HG02678 (cell line): ENCODE measurements around the gene KLHL36.

Experiments used
- ATAC-seq: cut with Tn5 transposase; IDR thresholded peaks from one replicate; pipeline ENCODE4 v1.9.1; 2021; ENCODE audit warnings: mild to moderate bottlenecking, moderate library complexity; ENCODE audit not compliant: unreplicated experiment

Gene KLHL36

DNA sequence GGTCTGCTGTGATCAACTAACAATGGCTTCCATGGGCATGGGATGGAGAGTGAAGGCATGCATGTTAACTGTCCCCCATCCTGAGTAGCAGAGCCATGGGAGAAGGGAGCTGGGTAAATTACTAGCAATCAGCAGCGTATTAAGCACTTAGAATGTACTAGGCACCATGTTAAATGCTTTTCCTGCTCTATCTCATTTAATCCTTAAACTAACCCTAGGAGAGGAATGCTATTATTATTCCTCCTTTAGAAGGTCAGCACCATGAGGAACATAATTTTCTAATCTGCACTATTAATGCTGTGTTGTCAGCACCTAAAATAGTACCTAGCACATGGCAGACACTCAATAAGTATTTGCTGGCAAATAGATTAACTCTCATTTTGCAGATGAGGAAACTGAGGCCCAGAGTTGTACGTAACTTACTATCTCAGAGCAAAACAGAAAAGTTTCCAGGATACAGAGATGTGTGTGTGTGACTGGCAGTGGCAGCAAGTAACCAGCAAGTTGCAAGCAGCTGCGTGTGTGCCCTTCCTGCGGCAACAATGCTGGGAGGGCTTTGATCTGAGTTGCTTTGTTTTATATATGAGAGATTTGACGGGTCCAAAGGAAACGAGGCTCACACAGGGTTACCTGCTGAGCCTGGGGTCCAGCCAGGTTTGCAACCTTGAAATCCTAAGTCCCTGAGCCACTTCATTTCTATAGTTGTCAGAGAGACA is 6.5 kb upstream of the KLHL36 start:
- no peak for ATAC-seq

DNA sequence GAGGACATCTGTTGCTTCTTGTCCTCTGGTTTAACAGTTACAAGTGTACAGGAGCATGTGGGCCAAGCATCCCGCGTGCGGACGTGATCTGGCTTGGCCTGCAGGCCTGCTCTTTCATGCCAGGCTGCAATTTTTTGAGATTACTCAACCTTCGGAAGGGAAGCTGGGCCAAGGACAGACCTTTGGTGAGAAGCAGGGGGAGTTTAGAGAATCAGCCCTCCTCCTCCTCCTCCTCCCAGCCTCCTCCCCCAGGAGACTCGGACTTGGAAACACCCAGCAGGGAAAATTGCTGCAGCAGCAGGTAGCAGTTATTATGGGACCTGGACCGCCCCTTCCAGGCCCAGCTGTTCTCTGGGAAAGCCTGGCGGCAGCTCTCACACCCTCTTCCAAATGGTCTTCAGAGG is 5.1 kb upstream of the KLHL36 start:
- ATAC-seq = no peak

DNA sequence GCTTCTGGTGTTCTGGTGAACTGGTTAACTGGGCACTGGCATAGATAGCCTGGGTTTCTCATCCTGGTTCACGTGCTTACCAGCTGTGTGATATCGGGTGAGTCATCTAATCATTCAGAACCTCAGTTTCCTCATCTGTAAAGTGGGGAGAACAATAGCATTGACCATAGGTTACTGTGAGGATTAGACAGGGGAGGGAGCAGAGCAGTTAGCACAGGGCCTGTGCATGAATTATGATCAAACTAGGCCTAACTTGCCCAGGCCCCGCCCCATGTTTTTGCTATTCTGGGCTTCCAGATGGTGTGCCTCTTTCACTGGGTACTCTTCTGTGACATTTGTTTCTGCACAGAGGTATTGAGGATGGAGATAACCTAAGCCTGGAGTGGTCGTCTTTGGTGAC is 4.6 kb upstream of the KLHL36 start:
- no peak for ATAC-seq

DNA sequence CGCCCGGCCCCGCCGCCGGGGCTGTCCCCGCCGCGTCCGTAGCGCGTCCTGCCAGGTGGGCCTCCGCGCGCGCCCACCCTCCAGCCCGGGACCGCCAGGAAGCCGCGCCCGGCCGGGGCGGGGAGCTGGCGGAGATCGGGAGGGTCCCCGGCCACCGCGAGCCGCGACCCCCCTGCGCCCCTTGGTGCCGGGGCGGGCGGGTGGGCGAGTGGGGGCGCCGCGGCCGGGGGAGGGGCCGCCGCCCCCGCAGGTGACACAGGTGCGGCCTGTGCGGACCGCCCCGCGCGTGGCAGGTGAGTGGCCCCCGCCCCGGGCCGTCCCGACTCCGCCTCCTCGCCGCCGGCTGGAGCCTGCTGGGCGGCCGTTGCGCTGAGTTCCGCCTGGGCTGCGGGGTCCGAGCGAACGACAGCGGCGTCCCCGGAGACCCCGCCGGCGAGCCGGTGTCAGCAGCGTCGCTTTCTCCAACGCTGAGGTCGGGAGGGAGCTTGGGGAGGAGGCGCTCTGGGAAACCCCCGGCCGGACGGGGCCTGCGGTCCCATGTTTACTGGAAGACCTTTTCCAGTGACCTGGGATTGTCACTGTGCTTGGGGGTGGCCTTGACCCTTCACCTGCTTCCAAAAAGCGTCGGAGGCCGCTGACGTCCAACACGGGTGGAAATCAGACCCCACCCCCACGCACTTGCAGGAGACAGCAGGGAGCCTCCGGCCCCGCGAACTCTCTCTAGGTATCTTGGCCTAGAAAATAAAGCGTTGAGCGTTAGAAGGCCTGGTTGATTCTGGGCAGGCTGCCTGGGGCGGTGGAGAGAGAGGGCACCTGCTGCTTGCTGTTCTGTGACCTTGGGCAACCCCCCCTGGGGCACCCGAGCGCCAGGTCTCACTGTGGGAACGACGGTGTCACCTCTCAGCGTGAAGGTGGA is 542 bp downstream of the KLHL36 start:
- peak; percentile 70 for ATAC-seq

DNA sequence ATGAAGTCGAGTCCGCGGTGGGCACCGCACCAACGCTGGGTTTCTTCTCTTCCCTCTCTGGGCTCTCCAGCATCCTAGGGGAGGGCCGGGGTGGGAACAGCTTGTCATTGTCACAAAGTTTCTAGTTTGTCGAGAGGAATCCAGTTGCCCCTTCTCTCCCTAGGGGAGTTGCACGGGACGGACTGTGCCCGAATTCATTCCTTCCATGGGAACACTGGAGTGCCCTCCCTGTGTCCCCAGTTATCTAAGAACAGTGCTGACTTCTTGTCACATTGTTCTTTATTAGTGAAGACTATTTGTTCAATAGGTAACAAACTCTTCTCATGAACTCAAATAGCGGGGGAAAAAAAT is 1.2 kb downstream of the KLHL36 start:
- ATAC-seq = no peak

DNA sequence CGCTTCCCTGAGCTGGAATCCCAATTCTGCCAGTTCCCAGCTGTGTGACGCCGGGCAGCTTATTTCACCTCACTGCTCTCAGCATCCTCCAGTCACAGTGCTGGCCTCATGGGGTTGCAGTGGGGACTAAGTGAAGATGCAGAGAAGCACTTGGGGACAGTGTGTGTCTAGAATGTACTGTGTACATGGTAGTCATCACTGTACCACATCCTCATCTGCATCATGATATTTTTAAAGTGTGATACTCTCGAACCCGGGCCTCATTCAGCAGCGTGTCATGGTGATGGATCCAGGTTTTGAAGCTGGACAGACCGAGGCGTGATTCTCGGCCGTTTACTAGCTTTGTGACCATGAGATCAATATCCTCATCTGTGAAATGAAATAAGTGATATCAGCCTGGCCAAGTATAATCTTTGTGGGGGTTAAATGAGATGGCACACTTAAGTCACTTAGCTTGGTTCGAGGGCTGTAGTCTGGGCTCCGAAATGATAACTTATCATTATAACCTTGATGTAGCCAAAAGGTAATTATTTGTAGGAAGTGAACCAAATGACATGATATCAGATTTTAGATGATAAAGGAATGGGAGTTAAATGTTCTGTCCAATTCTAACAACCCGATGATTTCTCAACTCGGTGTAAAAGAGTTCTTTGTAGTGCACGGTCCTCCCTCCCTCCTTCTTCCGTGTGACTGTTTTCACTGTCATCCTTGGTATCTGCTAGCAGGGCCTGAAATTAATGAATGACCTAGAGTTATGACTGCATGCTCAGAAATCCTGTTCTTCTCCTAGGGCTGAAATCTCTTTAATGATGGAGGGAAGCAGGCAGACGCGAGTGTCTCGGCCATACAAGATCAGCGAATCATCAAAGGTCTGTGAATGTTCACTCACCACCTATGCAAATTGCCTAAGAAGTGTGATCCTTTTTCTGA is 2.0 kb downstream of the KLHL36 start:
- ATAC-seq = no peak

DNA sequence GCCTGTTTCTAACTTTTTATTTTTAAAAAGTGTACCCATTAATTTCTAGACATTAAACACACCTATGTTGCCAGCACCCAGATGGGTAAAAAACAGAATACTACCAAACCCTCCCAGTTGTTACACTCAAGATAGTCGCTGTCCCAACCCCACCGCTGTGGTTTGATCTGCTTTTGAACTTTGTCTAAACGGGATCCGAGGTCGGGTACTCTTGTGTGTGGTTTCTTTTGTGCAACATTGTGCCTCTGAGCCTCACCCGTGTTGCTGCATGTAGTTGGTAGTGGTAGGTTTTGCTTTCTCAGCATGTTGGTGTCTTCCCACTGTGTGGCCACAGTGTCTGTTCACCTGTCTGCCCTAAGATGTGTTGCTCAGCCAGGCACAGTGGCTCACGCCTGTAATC is 4.3 kb downstream of the KLHL36 start:
- no peak for ATAC-seq

DNA sequence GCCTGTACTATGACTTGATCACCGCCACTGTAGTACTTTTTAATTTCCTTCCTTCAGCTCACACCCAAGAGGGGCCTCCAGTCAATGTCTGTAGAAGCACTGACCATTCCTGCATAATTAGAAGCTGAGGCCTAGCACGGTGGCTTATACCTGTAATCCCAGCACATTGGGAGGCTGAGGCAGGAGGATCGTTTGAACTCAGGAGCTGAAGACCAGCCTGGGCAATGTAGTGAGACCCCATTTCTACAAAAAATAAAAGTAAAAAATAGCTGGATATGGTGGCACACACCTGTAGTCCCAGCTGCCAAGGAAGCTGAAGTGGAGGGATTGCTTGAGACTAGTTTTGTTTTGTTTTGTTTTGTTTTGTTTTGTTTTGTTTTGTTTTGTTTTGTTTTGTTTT is 5.9 kb downstream of the KLHL36 start:
- ATAC-seq = no peak

DNA sequence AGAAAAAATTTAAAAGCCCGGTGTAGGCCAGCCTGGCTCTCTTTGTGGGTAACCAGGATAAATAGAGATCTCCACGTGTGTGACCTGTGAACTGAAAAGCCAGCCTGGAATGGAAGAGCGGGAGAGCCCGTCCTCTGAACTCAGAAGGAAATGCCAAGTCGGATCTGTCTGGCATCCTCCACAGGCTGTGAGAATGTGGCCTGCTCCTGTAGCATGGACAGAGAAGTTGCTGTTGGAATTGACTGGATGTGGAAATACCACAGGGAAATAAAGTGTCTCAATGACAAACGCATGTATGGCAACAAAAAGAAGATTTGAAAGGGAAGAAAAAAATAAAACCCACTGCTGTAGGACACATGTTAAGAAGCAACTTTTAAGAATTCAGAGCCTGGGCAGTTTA is 6.7 kb downstream of the KLHL36 start:
- ATAC-seq = no peak

DNA sequence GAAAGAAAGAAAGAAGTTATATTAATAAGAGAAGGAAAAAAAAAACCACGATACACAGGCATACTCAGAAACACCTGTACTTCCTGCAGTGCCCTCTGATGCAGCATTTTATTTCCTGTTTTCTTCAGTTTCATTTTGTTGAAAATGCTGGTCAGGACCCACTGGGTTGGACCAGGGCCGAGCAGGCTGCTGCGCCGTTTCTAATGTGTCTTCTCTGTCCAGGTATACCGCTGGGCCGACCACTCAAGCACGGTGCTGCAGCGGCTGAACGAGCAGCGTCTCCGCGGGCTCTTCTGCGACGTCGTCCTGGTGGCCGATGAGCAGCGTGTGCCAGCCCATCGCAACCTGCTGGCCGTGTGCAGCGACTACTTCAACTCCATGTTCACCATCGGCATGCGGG is 8.3 kb downstream of the KLHL36 start:
- ATAC-seq = no peak

DNA sequence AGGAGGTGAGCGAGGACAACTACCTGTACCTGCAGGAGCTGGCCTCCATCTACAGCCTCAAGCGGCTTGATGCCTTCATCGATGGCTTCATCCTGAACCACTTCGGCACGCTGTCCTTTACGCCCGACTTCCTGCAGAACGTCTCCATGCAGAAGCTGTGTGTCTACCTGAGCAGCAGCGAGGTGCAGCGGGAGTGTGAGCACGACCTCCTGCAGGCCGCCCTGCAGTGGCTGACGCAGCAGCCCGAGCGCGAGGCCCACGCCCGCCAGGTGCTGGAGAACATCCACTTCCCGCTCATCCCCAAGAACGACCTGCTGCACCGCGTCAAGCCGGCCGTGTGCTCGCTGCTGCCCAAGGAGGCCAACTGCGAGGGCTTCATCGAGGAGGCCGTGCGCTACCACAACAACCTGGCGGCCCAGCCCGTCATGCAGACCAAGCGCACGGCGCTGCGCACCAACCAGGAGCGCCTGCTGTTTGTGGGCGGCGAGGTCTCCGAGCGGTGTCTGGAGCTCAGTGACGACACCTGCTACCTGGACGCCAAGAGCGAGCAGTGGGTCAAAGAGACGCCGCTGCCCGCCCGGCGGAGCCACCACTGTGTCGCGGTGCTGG is 9.0 kb downstream of the KLHL36 start:
- ATAC-seq = no peak

DNA sequence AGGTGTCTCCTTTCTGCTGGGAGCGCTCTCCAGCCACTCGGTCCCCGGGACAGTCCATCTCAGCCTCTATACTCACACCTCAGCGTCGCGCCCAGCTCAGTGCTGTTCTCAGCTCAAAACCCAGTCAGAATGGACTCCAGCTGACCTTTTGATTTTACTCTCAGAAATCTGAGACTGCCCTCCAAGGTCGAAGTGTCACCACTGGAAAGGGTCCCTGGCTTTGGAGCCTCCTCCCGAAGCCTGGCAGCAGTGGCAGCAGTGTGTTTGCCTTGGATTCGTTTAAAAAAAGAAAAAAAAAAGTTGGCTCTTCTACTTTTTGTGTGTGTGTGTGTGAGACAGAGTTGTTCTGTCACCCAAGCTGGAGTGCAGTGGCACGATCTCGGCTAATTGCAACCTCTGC is 10.4 kb downstream of the KLHL36 start:
- ATAC-seq = no peak

DNA sequence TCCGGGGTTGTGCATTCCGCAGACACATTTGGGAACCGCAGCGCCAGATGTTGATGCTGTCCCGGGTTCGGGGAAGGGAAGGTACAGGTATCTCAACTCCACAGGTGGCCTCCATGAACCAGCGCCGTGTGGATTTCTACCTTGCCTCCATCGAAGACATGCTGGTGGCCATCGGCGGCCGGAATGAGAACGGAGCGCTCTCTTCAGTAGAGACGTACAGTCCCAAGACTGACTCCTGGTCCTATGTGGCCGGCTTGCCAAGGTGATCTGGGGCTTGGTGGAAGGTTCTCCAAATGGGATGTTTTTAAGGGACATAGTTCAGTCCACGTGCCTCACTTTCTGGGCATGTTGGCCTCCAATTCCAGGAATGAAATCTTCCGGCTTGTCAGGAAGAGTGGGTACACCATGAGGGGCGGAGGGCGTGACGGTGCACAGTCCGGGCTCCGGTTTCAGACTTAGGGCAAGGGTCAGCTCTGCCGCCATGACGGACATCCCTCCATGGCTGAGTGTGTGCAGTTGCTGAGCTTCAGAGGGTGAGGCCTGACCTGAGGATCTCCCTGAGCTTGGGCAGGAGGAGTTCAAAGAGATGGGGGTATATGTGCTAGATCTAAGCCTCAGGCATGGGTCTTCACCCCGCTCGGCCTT is 11.5 kb downstream of the KLHL36 start:
- no peak for ATAC-seq

DNA sequence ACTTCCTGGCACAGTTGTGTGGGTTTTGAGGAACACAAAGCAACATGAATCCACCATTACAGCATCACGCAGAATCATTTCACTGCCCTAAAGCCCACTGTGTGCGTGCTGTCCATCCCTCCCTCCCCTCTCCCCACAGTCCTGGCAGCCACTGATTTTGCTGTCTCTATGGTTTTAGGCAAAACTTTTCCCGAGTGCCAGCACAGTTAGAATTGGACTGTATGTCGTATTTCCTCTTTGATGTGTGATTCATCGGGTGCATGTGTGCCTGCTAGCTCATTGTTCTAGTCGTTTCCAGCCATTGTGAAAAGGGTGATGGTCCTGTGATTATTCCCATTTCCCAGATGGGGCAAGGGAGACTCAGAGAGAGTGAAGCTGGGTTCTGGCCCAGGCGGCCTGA is 12.7 kb downstream of the KLHL36 start:
- no peak for ATAC-seq

DNA sequence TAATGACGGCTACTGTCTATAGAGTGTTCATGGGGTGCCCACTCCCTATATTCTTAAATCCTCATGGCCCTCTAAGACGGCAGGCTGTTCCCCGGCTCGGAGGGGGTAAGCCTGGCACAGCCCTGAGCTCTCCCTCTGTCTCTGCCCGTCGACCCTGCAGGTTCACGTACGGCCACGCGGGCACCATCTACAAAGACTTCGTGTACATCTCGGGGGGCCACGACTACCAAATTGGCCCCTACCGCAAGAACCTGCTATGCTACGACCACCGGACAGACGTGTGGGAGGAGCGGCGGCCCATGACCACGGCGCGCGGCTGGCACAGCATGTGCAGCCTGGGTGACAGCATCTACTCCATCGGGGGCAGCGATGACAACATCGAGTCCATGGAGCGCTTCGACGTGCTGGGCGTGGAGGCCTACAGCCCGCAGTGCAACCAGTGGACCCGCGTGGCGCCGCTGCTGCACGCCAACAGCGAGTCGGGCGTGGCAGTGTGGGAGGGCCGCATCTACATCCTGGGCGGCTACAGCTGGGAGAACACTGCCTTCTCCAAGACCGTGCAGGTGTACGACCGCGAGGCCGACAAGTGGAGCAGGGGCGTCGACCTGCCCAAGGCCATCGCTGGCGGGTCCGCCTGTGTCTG is 13.2 kb downstream of the KLHL36 start:
- ATAC-seq = no peak

DNA sequence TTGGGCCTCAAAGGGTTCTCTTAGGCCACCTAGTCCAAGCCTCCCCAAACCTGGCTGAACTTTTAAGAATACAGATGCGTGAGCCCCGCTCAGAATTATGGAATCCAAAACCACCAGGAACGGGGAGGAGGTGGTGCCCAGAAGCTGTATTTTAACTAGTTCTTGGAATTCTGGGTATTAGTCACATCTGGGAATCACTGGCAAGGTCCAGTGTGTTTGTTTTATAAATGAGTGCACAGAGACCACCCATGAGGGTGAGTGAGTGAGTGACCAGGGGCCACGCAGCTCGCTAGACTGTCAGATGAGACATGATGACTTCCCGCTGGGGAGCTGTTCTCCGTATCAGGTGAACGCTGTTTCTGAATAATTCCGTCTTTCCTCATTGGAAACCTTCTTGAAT is 14.2 kb downstream of the KLHL36 start:
- no peak for ATAC-seq

DNA sequence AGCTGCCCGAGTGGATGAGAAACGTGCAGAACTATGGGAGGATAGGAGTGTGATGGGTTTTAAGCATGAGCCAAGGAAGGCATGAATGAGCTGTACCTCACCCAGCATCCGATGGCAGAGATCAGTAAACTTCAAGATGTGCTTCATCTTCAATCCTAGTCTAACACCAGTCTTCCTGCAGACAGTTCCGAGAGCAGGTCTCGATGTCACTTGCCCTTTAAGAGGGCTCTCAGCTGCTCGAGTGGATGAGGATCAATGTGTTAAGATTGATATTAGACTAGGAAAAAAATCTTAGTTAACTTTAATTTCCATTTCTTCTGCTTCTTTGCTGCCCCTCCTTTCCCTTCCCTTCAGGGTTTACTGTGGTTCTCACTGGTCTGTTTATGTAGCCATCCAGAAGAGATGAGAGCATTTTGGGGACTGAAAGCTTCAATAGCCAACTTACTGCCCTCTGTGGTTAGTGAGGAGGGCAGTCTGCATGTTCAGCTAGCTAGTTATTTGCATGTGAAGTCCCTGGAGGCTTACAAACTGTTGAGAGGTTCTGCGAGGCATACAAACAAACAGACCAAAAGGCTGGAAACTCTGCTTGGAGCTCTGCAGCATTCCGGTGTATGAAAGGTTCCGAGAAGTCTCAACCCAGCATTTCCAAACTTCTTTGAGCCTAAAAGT is 15.3 kb downstream of the KLHL36 start:
- peak; percentile 89 for ATAC-seq

DNA sequence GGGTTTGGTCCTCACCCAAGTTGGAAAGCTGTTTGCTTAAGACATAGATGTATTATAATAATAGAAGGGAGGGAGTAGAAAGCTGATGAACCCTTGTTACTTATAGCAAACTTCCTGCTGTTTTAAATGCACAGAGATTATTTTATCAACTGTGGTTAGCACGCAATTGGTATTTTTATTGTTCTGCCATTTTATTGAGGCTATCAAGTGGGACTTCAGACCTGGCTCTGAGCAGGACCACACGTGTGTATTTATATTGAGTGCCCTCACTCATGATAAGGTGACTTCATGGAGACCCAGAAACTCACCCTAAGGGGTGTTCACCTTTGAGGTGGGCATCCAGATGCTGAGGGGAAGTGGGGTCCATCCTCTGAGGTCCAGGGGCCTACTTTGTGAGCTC is 17.0 kb downstream of the KLHL36 start:
- ATAC-seq = no peak

DNA sequence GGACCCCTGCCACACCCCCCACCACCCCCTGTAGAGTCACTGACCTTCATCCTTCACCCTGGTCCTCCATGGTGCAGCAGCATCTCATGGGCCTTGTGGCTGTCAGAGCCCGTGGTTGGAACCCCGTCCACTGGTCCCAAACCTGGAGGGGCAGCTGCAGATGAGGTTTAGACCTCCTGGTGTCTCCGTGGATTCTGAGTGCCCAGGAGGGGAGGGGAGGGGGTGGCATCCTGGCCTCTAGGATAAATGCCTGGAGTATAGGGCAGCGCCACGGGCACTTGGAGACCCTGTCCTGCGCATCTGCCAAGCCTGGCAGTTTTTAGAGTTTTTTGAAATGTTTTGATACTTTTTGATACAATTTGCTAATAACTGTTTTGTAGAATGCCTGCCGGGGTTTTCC is 17.5 kb downstream of the KLHL36 start:
- ATAC-seq = no peak
